HG03060 (cell line): Measurements from ENCODE around the gene HDAC4.

Experiments used
- ATAC-seq: cut with Tn5 transposase; IDR thresholded peaks from one replicate; pipeline ENCODE4 v1.9.1; 2021; ENCODE audit warnings: low read depth, moderate number of reproducible peaks; ENCODE audit not compliant: unreplicated experiment

The HDAC4 gene

GRCh38 chr2:239429473-239430350, 28.9 kb upstream of the HDAC4 start:
- ATAC-seq = no peak

- no peak for ATAC-seq
Measured at GRCh38 chr2:239425631-239426030, 24.8 kb upstream of the HDAC4 start.

- ATAC-seq = no peak
Measured at GRCh38 chr2:239424337-239425045, 23.7 kb upstream of the HDAC4 start.

- no peak for ATAC-seq
Measured at GRCh38 chr2:239423551-239423950, 22.7 kb upstream of the HDAC4 start.

GRCh38 chr2:239421851-239422250, 21.0 kb upstream of the HDAC4 start:
- ATAC-seq = no peak

GRCh38 chr2:239420082-239420481, 19.3 kb upstream of the HDAC4 start:
- no peak for ATAC-seq

- no peak for ATAC-seq
Measured at GRCh38 chr2:239418918-239419317, 18.1 kb upstream of the HDAC4 start.

GRCh38 chr2:239412905-239413603, 12.2 kb upstream of the HDAC4 start:
- ATAC-seq = no peak

GRCh38 chr2:239411549-239412319, 10.9 kb upstream of the HDAC4 start:
- no peak for ATAC-seq

- ATAC-seq = no peak
Measured at GRCh38 chr2:239411117-239411516, 10.3 kb upstream of the HDAC4 start.

- ATAC-seq = no peak
Measured at GRCh38 chr2:239409976-239410375, 9.2 kb upstream of the HDAC4 start.

GRCh38 chr2:239407112-239407511, 6.3 kb upstream of the HDAC4 start:
- no peak for ATAC-seq

GRCh38 chr2:239406316-239406995, 5.6 kb upstream of the HDAC4 start:
- ATAC-seq = no peak

GRCh38 chr2:239405071-239405470, 4.3 kb upstream of the HDAC4 start:
- no peak for ATAC-seq

GRCh38 chr2:239402666-239403065, 1.8 kb upstream of the HDAC4 start:
- no peak for ATAC-seq

- ATAC-seq = peak; percentile 5
Measured at GRCh38 chr2:239401881-239402233, 1.0 kb upstream of the HDAC4 start.

- peak; percentile 79 for ATAC-seq
Measured at GRCh38 chr2:239401067-239401880, 454 bp upstream of the HDAC4 start.

GRCh38 chr2:239399921-239400595, 762 bp downstream of the HDAC4 start:
- ATAC-seq = no peak
